IPS DF 19.7 (cell line): Measurements from ENCODE around the gene ATP9B.
A peak's percentile ranks its signal among the peaks of the same experiment; 100 is the strongest.

Experiments used
- DNase-seq: peaks from one replicate; pipeline ENCODE4 v3.0.0-alpha.2; 2013; ENCODE audit warnings: low read depth, low spot score

ATP9B gene, protein sequence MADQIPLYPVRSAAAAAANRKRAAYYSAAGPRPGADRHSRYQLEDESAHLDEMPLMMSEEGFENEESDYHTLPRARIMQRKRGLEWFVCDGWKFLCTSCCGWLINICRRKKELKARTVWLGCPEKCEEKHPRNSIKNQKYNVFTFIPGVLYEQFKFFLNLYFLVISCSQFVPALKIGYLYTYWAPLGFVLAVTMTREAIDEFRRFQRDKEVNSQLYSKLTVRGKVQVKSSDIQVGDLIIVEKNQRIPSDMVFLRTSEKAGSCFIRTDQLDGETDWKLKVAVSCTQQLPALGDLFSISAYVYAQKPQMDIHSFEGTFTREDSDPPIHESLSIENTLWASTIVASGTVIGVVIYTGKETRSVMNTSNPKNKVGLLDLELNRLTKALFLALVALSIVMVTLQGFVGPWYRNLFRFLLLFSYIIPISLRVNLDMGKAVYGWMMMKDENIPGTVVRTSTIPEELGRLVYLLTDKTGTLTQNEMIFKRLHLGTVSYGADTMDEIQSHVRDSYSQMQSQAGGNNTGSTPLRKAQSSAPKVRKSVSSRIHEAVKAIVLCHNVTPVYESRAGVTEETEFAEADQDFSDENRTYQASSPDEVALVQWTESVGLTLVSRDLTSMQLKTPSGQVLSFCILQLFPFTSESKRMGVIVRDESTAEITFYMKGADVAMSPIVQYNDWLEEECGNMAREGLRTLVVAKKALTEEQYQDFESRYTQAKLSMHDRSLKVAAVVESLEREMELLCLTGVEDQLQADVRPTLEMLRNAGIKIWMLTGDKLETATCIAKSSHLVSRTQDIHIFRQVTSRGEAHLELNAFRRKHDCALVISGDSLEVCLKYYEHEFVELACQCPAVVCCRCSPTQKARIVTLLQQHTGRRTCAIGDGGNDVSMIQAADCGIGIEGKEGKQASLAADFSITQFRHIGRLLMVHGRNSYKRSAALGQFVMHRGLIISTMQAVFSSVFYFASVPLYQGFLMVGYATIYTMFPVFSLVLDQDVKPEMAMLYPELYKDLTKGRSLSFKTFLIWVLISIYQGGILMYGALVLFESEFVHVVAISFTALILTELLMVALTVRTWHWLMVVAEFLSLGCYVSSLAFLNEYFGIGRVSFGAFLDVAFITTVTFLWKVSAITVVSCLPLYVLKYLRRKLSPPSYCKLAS

GRCh38 chr18:79068937-79069716 is at the start of gene ATP9B:
Gene ATP9B (plus strand): TSS chr18:79069394. CDS start chr18:79069411, 17 bp downstream.
- peak; percentile 60 for DNase-seq

GRCh38 chr18:79019881-79020280 is 49.3 kb upstream of the ATP9B start:
- DNase-seq: no peak

DNA sequence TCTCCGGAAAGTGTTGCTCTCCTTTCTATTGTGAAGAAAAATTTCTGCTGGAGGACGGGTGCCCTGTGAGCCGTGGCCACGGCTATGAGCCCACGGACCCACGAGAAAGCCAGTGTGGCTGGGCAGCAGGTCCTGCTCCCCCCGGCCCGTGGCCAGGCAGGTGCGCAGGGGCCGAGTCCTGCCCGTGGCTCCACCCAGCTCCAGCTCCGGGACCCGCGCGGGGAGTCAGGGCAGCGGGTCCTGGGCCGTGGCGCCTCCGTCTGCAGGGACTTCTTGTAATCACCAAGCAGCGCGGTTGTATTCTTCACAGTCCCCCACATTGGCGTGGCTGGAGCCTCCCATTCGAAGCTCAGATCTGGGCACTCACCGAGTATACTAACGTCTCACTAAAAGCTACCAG is 46.6 kb upstream of the ATP9B start:
- no peak for DNase-seq

GRCh38 chr18:79026491-79026890 is 42.7 kb upstream of the ATP9B start:
- DNase-seq: peak; percentile 57

DNA sequence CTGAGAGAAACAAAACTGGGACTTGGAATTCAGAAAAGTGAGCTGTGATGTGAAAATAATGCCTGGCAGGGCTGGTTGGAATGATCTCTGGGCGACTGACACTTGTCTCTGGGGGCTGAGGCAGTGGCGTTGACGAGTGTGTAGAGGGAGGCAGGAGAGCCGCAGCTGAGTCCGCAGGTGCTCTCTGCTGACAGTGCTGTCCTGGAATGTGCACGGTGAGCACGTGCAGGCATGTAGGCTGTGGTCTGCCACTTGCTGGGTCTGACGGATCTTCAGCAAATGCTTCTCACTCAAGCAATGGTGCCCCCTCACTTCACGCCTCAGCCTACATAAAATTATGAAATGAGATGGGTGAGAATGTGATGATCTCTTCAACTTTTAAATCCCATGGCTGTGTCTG is 38.5 kb upstream of the ATP9B start:
- no peak for DNase-seq

DNA sequence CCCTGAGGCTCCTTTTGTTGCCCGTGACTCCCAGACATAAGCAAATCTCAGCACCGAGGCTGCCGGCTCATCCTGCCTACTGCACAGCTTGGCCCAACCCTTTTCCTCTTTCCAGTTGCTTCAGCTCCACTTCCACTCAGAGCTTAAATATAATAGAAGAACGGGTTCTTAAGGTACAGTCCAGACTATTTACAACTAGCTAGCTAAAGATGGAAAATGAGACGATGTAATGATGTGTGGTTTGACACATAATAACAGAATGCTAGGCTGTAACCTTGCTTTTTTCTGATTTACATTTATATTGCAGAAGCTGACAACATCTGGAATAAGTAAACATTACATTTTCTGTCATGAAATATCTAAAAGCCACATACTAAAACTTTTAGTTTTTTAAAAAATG is 26.9 kb upstream of the ATP9B start:
- no peak for DNase-seq

DNA sequence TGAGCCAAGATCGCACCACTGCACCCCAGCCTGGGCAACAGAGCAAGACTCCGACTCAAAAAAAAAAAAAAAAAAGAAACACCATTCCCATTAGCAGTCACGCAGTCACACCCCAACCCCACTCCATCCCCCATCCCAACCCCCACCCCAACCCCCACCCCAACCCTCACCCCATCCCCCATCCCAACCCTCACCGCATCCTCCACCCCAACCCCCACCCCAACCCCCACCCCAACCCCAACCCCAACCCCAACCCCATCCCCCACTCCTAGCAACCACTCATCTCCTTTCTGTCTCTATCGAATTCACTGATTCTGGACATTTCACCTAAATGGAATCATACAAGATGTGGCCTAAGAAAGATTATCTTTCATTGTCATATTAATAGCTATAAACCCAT is 25.9 kb upstream of the ATP9B start:
- DNase-seq: no peak

DNA sequence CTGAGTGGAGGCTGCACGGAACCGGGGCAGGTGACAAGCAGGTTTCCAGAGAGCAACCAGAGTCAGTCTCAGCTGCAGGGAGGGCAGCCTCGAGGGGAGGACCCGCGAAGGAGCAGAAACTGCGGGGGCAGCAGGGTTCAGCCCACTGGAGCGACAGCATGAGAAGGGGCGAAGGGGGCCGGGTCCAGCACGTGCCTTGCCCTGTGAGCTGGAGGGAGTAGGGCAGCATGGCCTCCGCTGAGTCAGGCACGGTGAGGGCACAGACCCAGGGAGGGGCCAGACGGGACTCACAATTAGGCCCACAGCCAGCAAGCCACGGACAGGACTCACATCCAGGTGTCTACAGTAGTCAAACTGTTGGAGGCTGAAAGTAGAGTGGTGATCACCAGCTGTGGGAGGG is 22.7 kb upstream of the ATP9B start:
- DNase-seq: no peak

- DNase-seq: no peak
These were observed 21.5 kb upstream of the ATP9B start for GRCh38 chr18:79047556-79048244.

GRCh38 chr18:79048245-79048632 is 21.0 kb upstream of the ATP9B start:
- no peak for DNase-seq

DNA sequence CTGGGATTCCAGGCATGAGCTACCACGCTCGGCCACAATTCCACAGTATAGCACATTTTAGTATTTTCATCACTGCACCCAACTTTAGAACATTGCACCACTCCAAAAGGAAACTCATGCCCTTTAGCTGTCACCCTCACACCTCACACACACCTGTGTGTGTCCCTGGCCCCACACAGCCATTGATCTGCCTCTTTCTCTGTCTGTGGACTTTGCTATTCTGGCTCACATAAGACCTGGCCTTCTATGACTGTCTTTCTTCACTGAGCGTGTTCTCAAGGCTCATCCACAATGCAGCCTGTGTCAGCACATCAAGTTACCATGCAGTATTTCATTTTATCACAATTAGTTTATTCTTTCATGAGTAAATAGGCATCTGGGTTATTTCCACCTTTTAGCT is 19.7 kb upstream of the ATP9B start:
- DNase-seq: no peak

DNA sequence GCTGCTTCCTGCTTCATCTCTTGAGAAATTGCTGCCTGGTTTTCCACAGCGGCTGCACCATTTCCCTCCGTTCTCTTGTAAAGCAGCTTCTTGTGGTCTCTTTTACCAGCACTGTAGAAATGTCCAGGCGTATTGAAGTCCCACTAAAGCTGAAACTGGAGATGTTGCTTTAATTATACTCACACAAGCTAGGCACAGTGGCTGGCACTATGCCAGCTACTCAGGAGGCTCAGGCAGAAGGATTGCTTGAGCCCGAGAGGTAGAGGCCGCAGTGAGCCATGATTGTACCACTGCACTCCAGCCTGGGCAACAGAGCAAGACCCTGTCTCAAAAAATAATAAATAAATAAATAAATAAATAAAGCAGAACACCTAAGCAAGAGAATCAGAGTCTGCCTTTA is 19.2 kb upstream of the ATP9B start:
- no peak for DNase-seq

- no peak for DNase-seq
These were observed 12.3 kb upstream of the ATP9B start for GRCh38 chr18:79056827-79057367.

- no peak for DNase-seq
These were observed 11.2 kb upstream of the ATP9B start for GRCh38 chr18:79058007-79058406.

DNA sequence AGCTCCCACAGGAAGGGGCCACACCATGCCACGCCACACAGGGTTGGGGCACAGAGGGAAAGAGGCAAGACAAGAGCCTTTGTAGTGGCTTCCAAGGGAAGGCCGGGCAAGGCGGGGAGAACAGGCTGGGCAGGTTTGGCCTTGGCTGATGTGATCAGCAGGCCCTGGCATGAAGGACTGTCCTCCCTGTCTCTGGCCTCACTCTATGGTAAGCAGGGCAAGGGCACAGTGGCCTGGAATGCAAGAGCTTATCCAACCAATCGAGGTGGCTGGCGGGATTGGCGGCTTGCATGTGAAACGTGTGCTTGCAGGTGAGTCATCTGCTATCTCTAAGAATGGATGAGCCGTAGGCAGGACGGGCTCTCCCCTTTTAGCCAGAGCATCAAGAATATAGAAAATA is 6.4 kb upstream of the ATP9B start:
- no peak for DNase-seq

GRCh38 chr18:79064228-79064627 is 5.0 kb upstream of the ATP9B start:
- no peak for DNase-seq

DNA sequence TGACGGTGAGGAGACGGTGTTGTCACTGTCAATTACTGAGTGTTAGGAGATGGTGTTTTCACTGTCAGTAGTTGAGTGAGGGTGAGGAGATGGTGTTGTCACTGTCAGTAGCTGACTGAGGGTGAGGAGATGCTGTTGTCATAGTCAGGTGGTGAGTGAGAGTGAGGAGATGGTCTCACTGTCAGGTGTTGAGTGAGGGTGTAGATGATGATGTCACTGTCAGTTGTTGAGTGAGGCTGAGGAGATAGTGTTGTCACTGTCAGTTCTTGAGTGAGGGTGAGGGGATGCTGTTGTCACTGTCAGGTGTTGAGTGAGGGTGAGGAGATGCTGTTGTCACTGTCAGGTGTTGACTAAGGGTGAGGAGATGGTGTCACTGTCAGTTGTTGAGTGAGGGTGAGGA is 3.4 kb upstream of the ATP9B start:
- DNase-seq: no peak

- no peak for DNase-seq
These were observed 1.6 kb upstream of the ATP9B start for GRCh38 chr18:79067611-79068010.

DNA sequence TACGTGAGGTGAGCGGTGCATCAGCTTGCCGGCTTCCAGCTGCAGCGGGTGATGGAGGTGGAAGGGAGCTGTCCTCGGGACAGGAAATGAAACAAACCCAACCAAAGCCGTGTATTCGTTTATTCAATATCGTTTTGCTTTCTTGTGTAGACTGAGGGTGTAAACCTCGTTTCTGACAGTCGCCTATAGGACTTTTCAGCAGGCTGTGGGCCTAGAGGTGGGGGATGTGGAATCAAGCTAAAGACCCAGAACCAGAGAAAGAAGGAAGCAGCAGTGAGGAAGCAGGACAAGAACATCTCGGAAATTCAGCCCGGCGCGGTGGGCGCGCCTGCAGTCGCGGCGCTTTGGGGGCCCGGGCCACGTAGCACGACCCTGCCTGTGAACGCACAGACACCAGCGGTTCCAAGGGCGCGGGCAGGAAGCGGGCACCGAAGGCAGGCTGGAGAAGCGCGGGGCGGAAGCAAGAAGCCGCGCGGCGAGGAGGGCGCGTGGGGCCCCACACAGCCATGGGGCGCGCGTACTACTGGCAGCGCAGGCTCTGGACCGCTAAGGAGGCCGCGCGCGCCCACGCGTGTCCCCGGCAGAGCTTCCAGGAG is 755 bp upstream of the ATP9B start:
- no peak for DNase-seq

GRCh38 chr18:79069717-79070151 is 540 bp downstream of the ATP9B start:
- DNase-seq: no peak
